Skeletal muscle satellite cell (primary cell): ENCODE results near the gene RARRES1. TPM values are rescaled to one million over a fixed set of nuclear protein-coding genes. Genes with fewer than 3 reads are reported as not detected.

Experiments used
- H3K27me3 ChIP-seq: 2 replicates; pipeline ENCODE4 v1.7.0; 2013; ENCODE audit warnings: low read length; ENCODE audit not compliant: control insufficient read depth, insufficient read depth
- H3K36me3 ChIP-seq: 2 replicates; pipeline ENCODE4 v1.7.0; 2013; ENCODE audit warnings: mild to moderate bottlenecking, control low read depth, low read length; ENCODE audit not compliant: insufficient read depth
- H3K4me1 ChIP-seq: 2 replicates; pipeline ENCODE4 v1.7.0; 2013; ENCODE audit warnings: low read length; ENCODE audit not compliant: control insufficient read depth, insufficient read depth
- H3K4me2 ChIP-seq: 2 replicates; pipeline ENCODE4 v1.7.0; 2013; ENCODE audit warnings: mild to moderate bottlenecking, low read length
- H3K4me3 ChIP-seq: 2 replicates; pipeline ENCODE4 v1.7.0; 2013; ENCODE audit warnings: low read length
- H3K9ac ChIP-seq: 2 replicates; pipeline ENCODE4 v1.7.0; 2013; ENCODE audit warnings: mild to moderate bottlenecking, low read depth, low read length, moderate library complexity
- H3K9me3 ChIP-seq: replicated peaks from 2 replicates; pipeline ENCODE4 v1.7.0; 2013; ENCODE audit warnings: mild to moderate bottlenecking, control low read depth, low read length
- small RNA-seq: library from RNA; depleted of rRNA; stranded (forward); fragments of <200 nt; gene quantifications from one replicate; pipeline ENCODE3, GENCODE V24; 2012

Gene RARRES1

DNA sequence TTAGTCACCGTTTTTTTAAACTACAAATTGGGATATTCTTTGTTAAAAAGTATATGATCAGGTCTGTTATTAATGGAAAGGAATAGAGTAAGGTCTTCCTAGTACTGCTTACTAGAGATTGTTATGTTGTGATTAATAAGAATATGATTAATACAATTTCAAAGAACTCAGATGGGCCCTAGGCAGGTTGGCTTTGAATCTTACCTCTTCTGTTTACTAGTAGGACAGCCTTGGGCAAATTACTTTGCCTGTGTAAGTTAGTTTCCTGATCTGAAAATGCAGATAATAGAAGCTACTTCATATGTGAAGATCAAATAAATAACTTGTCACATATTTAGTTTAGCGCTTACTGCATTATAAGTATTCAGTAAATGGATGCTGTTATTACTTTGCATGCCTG is 81.1 kb downstream of the RARRES1 start:
- Histone ChIP-seq H3K4me2 (no peak overlapping the region), H3K4me3 (no peak overlapping the region), H3K36me3 (peaks cover 57% of the 10 kb centered on the region), H3K4me1 (no peaks in the 10 kb centered on the region), H3K9me3 (no peaks in the 10 kb centered on the region), H3K27me3 (no peaks in the 10 kb centered on the region), H3K9ac (no peak overlapping the region)

DNA sequence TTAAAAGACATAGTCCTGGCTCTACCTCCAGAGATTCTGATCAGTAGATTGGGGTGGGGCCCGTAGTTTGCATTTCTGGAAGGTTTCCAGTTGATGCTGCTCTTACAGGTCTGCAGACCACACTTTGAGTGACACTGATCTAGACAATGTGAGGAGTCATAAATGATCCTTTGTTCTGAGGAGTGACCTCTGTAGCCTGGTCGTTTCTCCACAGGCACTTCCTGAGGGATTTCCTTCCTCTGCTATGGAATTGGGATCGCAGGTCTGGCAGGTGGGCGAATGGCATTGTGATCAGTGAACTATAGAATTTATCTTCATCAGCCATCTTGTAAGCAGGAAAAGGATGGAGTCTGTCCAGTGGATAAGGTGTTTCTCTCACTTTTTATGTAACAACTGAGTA is 82.5 kb downstream of the RARRES1 start:
- H3K4me3 ChIP-seq, result no peak overlapping the region
- no peak overlapping the region for H3K4me2 ChIP-seq
- no peaks in the 10 kb centered on the region for H3K27me3 ChIP-seq
- peaks cover 48% of the 10 kb centered on the region for H3K36me3 ChIP-seq
- H3K9ac ChIP-seq, result no peak overlapping the region
- peaks cover 3% of the 10 kb centered on the region for H3K4me1 ChIP-seq
- H3K9me3 ChIP-seq, result no peaks in the 10 kb centered on the region

Small RNA genes within 50 kb of the gene (small RNA-seq; reads per million reads assigned to genes)
- not detected for gene AC080013.6
